ENCODE measurements around the gene ATF6. TPM values are rescaled to one million over a fixed set of nuclear protein-coding genes. Genes with fewer than 3 reads are reported as not detected.

Gene ATF6
- total RNA-seq, 1 experiment from 2014 or later: 16.4 TPM

DNA sequence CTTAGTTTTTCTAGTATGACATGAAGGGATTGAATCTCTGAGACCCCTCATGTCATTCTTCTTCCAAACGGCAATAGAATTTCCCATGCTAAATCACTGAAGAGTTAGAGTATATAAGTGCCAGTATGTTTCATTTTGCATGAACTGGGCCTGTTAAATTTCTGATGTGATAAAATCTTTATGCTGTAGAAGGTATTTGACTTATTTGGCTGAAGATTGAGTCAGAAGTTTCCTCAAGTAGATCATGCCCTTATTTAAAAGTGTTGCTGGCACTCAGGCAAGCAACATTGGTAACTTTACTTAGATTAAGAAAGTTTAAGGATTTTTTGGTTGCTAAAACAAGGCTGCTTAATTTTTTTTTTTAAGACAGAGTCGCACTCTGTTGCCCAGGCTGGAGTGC is 13.3 kb downstream of the ATF6 start:
- ATAC-seq (no peak), DNase-seq (ENCODE audit: low read depth, low spot score) (no peak)
- ChIA-PET CTCF (interaction anchor here (0.7 kb wide), 1 partner anchor 172 kb away, joined by 3 read pairs; no protein-coding TSS in a partner anchor), POLR2A (no interaction called here)
- H3K27me3 ChIP-seq (ENCODE audit: control insufficient read depth, insufficient read depth, low read length): no peaks in the 10 kb centered on the region
- TF ChIP-seq POLR2AphosphoS5 (IDR thresholded peaks at IDR 0.05; ENCODE audit: low read depth, low read length) (no peak), CTCF (IDR thresholded peaks at IDR 0.05) (no peak), TCF7L2 (IDR thresholded peaks at IDR 0.05; ENCODE audit: low read depth, low read length) (no peak), SIN3A (IDR thresholded peaks at IDR 0.05; ENCODE audit: borderline replicate concordance, insufficient read depth, low read depth, low read length) (no peak)
- TF ChIP-seq, protein P1, sequence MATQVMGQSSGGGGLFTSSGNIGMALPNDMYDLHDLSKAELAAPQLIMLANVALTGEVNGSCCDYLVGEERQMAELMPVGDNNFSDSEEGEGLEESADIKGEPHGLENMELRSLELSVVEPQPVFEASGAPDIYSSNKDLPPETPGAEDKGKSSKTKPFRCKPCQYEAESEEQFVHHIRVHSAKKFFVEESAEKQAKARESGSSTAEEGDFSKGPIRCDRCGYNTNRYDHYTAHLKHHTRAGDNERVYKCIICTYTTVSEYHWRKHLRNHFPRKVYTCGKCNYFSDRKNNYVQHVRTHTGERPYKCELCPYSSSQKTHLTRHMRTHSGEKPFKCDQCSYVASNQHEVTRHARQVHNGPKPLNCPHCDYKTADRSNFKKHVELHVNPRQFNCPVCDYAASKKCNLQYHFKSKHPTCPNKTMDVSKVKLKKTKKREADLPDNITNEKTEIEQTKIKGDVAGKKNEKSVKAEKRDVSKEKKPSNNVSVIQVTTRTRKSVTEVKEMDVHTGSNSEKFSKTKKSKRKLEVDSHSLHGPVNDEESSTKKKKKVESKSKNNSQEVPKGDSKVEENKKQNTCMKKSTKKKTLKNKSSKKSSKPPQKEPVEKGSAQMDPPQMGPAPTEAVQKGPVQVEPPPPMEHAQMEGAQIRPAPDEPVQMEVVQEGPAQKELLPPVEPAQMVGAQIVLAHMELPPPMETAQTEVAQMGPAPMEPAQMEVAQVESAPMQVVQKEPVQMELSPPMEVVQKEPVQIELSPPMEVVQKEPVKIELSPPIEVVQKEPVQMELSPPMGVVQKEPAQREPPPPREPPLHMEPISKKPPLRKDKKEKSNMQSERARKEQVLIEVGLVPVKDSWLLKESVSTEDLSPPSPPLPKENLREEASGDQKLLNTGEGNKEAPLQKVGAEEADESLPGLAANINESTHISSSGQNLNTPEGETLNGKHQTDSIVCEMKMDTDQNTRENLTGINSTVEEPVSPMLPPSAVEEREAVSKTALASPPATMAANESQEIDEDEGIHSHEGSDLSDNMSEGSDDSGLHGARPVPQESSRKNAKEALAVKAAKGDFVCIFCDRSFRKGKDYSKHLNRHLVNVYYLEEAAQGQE (IDR thresholded peaks at IDR 0.05; ENCODE audit: insufficient read depth in 1 of 2, low read depth in 2 of 2, low read length in 1 of 2): no peak
- no TSS peak for BruUV-seq (replicated peaks)
- H3K27ac ChIP-seq (ENCODE audit: low read length): no peak overlapping the region
- H3K4me3 ChIP-seq (ENCODE audit: low read depth in 2 of 2, low read length in 2 of 2): no peak overlapping the region
- H3K36me3 ChIP-seq (ENCODE audit: control insufficient read depth, insufficient read depth, low read length): peaks cover 2% of the 10 kb centered on the region; the same call in 1 of the 2 replicates
- no peaks in the 10 kb centered on the region for H3K9me3 ChIP-seq (ENCODE audit: control insufficient read depth, insufficient read depth, low read depth, low read length)
- in situ Hi-C loops (cut with HindIII; ENCODE audit: low pct_unique_long_range_greater_than_20kb, low sequenced_read_pairs) (no loop called here), intact Hi-C loops (cut with micrococcal nuclease; ENCODE audit: unreplicated experiment) (no loop called here)
- H3K4me1 ChIP-seq (ENCODE audit: control insufficient read depth, insufficient read depth, low read length): no peaks in the 10 kb centered on the region; the same call in 1 of the 2 replicates

DNA sequence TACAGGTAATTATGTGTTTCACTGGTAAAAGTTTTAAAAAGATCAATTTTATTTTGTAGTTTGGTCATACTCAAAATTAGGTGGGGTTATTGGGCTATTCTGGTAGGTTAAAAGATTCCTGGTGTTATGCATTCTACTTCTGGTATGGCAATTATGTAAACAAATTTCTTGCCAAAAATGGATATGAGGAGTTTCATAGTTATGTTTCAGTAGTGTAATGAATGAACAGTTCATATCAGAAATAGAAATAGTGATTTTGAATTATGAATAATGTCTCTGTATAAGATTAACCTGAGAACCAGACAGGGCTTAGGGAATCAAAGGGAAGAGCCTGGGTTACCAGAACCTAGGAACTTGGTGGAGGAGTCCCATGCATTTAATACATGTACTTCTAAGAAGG is 15.9 kb downstream of the ATF6 start:
- no peaks in the 10 kb centered on the region for H3K27me3 ChIP-seq (ENCODE audit: control insufficient read depth, insufficient read depth, low read length)
- POLR2A ChIA-PET: no interaction called here
- CTCF ChIA-PET: no interaction called here
- peaks cover 2% of the 10 kb centered on the region; the same call in 1 of the 2 replicates for H3K36me3 ChIP-seq (ENCODE audit: control insufficient read depth, insufficient read depth, low read length)
- no peak for ATAC-seq
- no peaks in the 10 kb centered on the region for H3K9me3 ChIP-seq (ENCODE audit: control insufficient read depth, insufficient read depth, low read depth, low read length)
- no peak overlapping the region for H3K4me3 ChIP-seq (ENCODE audit: low read depth in 2 of 2, low read length in 2 of 2)
- H3K27ac ChIP-seq (ENCODE audit: low read length): no peak overlapping the region
- H3K4me1 ChIP-seq (ENCODE audit: control insufficient read depth, insufficient read depth, low read length): no peaks in the 10 kb centered on the region; the same call in 1 of the 2 replicates
- TF ChIP-seq SIN3A (IDR thresholded peaks at IDR 0.05; ENCODE audit: borderline replicate concordance, insufficient read depth, low read depth, low read length) (no peak), POLR2AphosphoS5 (IDR thresholded peaks at IDR 0.05; ENCODE audit: low read depth, low read length) (no peak)
- in situ Hi-C loops (cut with HindIII; ENCODE audit: low pct_unique_long_range_greater_than_20kb, low sequenced_read_pairs) (no loop called here), intact Hi-C loops (cut with micrococcal nuclease; ENCODE audit: unreplicated experiment) (no loop called here)
- no TSS peak for BruUV-seq (replicated peaks)
- DNase-seq (ENCODE audit: low read depth, low spot score): no peak

GRCh38 chr1:161782886-161783285 is 16.8 kb downstream of the ATF6 start:
- ATAC-seq (no peak), DNase-seq (ENCODE audit: low read depth, low spot score) (no peak)
- Histone ChIP-seq H3K9me3 (ENCODE audit: control insufficient read depth, insufficient read depth, low read depth, low read length) (no peaks in the 10 kb centered on the region), H3K36me3 (ENCODE audit: control insufficient read depth, insufficient read depth, low read length) (peaks cover 2% of the 10 kb centered on the region; the same call in 1 of the 2 replicates), H3K4me1 (ENCODE audit: control insufficient read depth, insufficient read depth, low read length) (no peaks in the 10 kb centered on the region; the same call in 1 of the 2 replicates), H3K4me3 (ENCODE audit: low read depth in 2 of 2, low read length in 2 of 2) (no peak overlapping the region), H3K27ac (ENCODE audit: low read length) (no peak overlapping the region), H3K27me3 (ENCODE audit: control insufficient read depth, insufficient read depth, low read length) (no peaks in the 10 kb centered on the region)
- CTCF ChIA-PET: no interaction called here
- in situ Hi-C loops (cut with HindIII; ENCODE audit: low pct_unique_long_range_greater_than_20kb, low sequenced_read_pairs): no loop called here
- no peak for TF ChIP-seq SIN3A (IDR thresholded peaks at IDR 0.05; ENCODE audit: borderline replicate concordance, insufficient read depth, low read depth, low read length)
- TF ChIP-seq, protein P1 (IDR thresholded peaks at IDR 0.05; ENCODE audit: insufficient read depth in 1 of 2, low read depth in 2 of 2, low read length in 1 of 2): no peak
- TF ChIP-seq TCF7L2 (IDR thresholded peaks at IDR 0.05; ENCODE audit: low read depth, low read length): no peak
- TF ChIP-seq POLR2AphosphoS5 (IDR thresholded peaks at IDR 0.05; ENCODE audit: low read depth, low read length): no peak
- no peak for TF ChIP-seq CTCF (IDR thresholded peaks at IDR 0.05)
- BruUV-seq (replicated peaks): no TSS peak
- intact Hi-C loops (cut with micrococcal nuclease; ENCODE audit: unreplicated experiment): no loop called here
- POLR2A ChIA-PET: no interaction called here

Measured in Panc1 (cell line).